Stimulated activated CD8-positive, alpha-beta memory T cell treated with anti-CD3 and anti-CD28 coated beads, Interleukin-2, amount 100 ng/mL, for 1 hour (primary cell): ENCODE measurements around the gene CA12.
"Not testable (repeated sequence)": the region's sequence is repeated elsewhere in the genome, so short reads cannot be mapped to it uniquely, and the experiment has no call there.

Experiments
- DNase-seq, 2 donors: peaks; one replicate each; pipeline ENCODE4 v3.0.0-alpha.2; 2020; ENCODE audit warnings: low read depth in 2 of 2

Gene CA12

GRCh38 chr15:63357061-63357460 is 24.6 kb downstream of the CA12 start:
- no peak for DNase-seq

GRCh38 chr15:63354821-63355650 is 26.6 kb downstream of the CA12 start:
- no peak for DNase-seq

GRCh38 chr15:63353887-63354286 is 27.8 kb downstream of the CA12 start:
- DNase-seq: no peak

DNA sequence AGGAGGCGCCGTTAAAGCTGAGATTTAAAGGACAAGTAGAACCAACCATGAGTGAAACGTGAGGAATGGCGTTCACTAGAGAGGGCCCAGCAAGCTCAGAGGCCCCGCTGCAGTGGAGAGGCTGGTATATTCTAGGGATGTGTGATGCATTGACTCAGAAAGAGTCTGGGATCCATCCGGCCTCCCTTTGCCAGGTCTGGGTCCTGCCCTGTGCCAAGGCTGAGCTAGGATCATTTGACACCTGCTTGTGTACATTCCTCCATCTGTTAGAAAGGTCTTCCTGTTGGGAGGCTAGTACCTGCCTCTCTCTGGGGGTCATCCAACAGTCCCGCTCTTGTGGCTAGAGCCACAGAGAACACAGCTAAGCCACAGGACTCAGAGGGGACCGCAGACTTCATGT is 28.4 kb downstream of the CA12 start:
- no peak for DNase-seq

DNA sequence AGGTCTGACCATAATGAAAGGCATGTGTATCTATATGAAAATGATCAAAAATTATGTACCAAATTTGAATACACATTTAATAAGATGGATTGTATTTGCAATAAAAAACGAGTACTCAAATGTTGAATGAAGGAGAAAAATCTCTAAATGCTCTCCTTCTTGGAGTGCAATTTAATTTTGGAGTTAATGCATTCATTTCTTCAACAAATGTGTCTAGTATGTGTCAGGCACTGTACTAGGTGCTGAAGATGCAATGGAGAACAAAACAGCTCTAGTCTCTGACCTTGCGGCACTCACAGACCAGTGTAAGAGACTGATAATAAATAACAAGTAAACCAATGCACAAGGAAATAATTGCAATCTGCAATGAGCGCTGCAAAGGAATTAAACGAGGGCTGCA is 28.8 kb downstream of the CA12 start:
- DNase-seq: no peak

DNA sequence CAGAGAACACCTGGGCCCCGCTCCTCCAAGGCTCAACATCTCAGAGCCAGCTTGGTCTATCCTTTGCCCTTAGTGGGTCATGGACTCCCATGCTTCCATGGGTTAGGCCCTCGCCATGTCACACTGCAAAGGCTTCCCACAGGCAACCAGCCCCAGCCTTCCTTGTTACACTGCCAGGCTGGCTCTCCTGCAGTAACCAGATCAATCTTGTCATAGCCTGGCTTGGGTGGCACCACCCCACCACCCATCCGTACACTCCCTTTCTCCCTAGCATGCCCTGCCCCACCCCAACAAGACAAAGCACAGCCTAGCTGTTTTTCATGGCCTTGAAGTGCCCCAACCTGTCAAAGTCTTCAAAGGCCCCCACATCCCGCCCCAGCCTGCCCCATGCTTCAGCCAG is 30.5 kb downstream of the CA12 start:
- no peak for DNase-seq

- DNase-seq: no peak
These were observed 31.4 kb downstream of the CA12 start for GRCh38 chr15:63350178-63350621.

GRCh38 chr15:63349621-63350020 is 32.0 kb downstream of the CA12 start:
- no peak for DNase-seq

DNA sequence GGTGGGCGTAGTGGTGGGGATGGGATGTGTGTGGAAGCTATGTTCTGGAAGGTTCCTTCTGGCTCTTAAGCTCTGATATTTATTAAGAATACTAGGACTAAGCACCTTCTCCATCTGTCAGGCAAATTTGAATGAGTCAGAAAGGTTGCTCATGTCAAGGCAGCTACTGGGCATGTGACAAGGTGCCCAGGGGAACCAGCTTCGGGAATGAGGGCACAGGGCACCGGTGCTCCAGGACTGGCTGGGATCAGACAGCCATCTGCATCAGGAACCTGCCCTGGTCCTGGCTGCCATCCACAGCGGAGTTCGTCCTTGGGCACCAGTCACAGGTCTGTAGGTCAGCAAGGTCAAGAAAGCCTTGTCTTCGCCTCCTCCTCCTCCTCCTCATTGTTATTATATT is 32.5 kb downstream of the CA12 start:
- DNase-seq: no peak

DNA sequence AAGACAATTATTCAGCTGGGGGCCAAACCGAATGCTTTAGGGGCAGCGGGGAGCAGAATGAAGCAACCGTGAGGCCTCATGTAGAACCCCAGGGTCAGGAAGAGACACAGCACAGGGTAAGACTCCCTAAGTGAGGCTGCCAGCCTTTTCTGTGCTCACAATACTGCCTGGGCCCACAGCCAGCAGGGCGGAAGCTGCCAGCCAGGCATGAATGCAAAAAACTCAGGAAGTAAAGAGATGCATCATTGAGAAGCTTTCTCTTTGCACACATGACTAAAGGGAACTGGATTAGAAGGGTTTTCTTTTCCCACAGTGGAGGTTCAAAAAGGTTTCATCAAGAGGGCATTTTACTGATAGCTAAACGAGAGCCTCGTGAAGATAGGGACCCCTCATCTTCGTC is 33.3 kb downstream of the CA12 start:
- no peak for DNase-seq

DNA sequence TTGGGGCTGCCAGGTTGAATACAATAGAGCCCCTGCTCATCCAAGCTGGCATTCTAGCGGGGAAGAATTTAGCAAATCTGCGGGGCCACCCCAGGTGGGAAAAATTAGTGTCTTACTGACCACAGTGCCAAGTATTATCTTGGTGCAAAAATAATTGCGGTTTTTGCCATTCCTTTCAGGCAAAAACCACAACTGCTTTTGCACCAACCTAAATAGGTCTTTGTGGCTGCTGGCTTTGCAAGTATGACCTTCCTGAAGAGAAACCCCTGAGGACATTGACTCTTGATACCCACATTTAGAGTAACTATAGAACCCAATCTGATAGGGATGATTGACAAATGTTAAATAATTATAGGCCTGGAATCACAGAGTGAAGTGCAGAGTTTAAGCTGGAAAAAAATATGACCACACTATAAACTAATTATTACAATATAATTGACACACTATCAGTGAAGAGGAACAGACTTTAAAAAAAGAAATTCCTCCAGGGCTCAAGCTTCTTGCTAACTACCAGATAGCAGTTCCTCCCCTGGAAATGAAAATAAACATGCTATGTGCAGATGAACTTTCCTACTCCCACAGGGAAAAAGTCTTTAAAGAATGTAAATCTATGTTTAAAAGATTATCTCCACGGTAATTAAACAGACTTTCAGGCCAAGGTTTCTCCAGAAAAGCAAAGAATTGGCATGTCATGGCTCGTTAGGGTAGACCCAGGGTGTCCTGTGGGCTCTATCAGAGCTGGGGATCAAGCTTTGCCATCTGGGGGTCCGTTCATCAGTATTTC is 34.4 kb downstream of the CA12 start:
- DNase-seq: no peak

- no peak for DNase-seq
These were observed 36.3 kb downstream of the CA12 start for GRCh38 chr15:63345391-63345752.

DNA sequence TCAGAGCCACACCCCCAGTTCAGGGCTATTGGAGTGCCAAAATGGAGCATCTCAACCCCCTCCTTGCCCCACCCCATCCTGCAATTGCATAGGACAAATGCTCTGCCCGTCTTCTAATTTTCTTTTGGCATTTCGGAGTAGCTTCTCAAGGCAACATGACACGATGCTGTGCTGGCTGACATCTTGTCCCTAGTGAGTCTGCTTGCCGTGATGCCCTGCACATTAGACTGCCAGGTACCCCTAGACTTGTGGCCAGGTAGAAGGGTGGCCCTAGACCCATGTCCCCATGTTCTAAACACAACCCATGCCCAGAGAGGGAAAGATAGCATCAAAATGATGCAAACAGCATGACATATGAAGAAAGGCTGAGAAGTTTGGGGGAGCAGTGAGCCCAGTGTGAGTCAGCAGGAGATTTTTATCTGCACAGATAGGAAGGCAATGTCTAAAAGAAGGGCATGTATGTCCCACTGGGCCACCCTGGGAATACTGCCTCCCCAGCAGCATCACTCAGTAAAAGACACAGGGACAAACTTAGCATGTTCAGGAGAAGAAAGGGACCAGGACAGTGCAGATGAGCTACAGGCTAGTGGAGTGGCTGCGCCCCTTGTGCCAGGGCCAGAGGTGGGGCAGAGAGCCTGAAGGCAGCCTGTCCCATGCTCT is 36.8 kb downstream of the CA12 start:
- DNase-seq: no peak

GRCh38 chr15:63342996-63343562 is 38.6 kb downstream of the CA12 start:
- DNase-seq: not testable (repeated sequence)

- no peak for DNase-seq
These were observed 39.7 kb downstream of the CA12 start for GRCh38 chr15:63341898-63342297.

DNA sequence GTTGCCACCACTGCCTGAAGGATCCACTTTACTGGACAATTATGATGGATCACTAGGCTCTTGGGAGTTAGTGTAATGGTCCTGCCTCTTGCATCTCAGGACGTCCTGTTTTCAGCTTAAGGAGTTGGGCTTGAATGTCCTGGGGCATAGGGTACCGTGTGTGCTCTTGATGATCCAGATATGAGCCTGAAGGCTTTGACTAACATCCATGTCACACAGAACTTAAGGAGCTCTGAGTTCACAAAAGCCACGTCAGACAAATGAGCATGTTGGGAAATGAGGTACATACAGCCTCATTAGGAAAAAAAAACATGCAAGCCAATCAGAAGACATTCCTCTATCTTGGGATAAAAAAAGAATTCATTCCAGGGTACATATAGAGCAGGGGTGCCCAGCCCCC is 40.8 kb downstream of the CA12 start:
- no peak for DNase-seq

- no peak for DNase-seq
These were observed 41.3 kb downstream of the CA12 start for GRCh38 chr15:63340353-63340752.

GRCh38 chr15:63339836-63340235 is 41.8 kb downstream of the CA12 start:
- DNase-seq: no peak

- DNase-seq: no peak
These were observed 42.5 kb downstream of the CA12 start for GRCh38 chr15:63339006-63339766.

GRCh38 chr15:63338170-63338569 is 43.5 kb downstream of the CA12 start:
- no peak for DNase-seq

DNA sequence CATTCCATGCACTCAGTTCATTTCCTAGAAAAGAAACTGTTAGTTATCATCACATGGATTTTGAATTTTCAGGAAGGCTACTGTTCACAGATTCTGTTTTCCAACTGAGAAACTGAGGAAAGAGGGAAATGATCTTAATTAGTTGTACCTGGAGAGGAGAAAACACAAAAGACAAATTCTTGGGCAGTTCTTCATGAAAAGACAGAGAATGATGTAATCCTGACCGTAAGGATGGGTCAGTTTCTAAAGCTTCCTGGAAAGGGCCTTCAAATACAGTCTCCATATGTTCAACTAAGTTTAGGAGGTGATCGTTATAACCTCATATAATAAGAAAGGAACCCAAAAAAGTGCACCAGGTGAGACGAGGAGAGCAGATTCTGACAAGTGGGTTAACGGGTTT is 44.6 kb downstream of the CA12 start:
- no peak for DNase-seq
